ENCODE measurements around the gene ALDH16A1.
A peak's percentile ranks its signal among the peaks of the same experiment; 100 is the strongest.

ALDH16A1 gene

DNA sequence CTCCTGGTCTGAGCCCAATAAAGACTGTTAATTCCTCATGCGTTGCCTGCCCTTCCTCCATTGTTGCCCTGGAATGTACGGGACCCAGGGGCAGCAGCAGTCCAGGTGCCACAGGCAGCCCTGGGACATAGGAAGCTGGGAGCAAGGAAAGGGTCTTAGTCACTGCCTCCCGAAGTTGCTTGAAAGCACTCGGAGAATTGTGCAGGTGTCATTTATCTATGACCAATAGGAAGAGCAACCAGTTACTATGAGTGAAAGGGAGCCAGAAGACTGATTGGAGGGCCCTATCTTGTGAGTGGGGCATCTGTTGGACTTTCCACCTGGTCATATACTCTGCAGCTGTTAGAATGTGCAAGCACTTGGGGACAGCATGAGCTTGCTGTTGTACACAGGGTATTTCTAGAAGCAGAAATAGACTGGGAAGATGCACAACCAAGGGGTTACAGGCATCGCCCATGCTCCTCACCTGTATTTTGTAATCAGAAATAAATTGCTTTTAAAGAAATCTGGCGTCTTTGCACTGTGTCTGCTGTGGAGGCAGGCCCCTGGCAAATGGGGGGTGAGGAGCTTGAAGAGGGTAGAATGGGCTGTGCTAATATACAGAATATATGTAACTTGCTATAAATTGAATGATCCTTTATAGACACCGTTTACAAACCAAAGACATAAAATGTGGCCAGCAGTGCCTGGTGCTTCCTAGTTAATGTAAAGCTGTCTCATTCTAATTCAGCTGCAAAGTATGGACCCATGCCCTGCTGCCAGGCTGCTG, 39.0 kb downstream of the ALDH16A1 start:
- peaks cover 36% of the 10 kb centered on the region for H3K4me1 Mint-ChIP-seq (ENCODE audit: low read depth)
- no peaks in the 10 kb centered on the region for H3K9me3 Mint-ChIP-seq (ENCODE audit: low read depth)
- peak overlapping the region; percentile 58 for H3K4me3 Mint-ChIP-seq
- peak overlapping the region; percentile 79 for H3K27ac Mint-ChIP-seq
- H3K36me3 Mint-ChIP-seq: peaks cover 30% of the 10 kb centered on the region
- H3K27me3 Mint-ChIP-seq: no peaks in the 10 kb centered on the region

DNA sequence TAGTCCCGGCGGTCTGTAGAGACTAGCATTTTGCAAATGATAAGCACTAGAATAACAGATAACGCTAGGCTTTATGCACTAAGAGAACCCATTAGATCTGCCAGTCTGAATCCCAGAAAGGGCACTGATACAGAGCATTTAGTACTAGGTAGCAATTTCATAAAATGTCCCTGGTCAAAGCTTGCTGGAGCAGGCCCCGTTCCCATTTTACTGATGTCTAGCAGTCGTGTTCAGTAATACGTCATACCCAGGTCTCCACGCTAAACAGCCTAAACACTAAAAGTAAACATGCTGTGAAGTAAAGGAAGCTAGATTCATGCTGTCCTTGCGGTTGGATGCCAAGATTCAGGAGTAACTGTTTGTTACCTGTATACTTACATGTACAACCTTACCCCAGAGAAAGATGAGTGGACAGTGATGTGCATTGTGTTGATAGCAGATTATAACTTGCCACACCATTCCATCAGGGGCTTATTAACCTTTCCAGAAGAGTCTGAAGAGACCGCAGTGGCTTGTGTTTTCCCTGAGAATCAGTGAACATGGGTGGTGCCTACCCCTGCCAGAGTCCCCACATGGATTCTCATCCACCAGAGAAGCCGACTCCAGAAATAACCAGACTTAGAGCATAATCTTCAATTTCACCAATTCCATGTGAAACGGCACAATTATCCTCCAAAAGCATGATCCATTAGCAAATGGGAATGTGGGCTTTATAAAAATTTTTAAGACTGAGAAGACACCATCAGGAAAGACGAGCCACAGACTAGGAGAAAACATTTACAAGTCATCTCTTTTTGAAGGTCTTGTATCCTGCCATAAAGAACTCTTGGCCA, 39.8 kb downstream of the ALDH16A1 start:
- Mint-ChIP-seq H3K27ac (peak overlapping the region; percentile 79), H3K4me3 (peak overlapping the region; percentile 58), H3K36me3 (peaks cover 31% of the 10 kb centered on the region), H3K9me3 (ENCODE audit: low read depth) (no peaks in the 10 kb centered on the region), H3K4me1 (ENCODE audit: low read depth) (peaks cover 36% of the 10 kb centered on the region), H3K27me3 (no peaks in the 10 kb centered on the region)

- Mint-ChIP-seq H3K9me3 (ENCODE audit: low read depth) (no peaks in the 10 kb centered on the region), H3K36me3 (peaks cover 24% of the 10 kb centered on the region), H3K27ac (peak overlapping the region; percentile 98), H3K27me3 (no peaks in the 10 kb centered on the region), H3K4me3 (peak overlapping the region; percentile 98), H3K4me1 (ENCODE audit: low read depth) (peaks cover 46% of the 10 kb centered on the region)
Observed at GRCh38 chr19:49496574-49497008, 43.6 kb downstream of the ALDH16A1 start.

- no peaks in the 10 kb centered on the region for H3K27me3 Mint-ChIP-seq
- H3K4me1 Mint-ChIP-seq (ENCODE audit: low read depth): peaks cover 49% of the 10 kb centered on the region
- no peaks in the 10 kb centered on the region for H3K9me3 Mint-ChIP-seq (ENCODE audit: low read depth)
- peak overlapping the region; percentile 98 for H3K4me3 Mint-ChIP-seq
- peak overlapping the region; percentile 98 for H3K27ac Mint-ChIP-seq
- H3K36me3 Mint-ChIP-seq: peaks cover 22% of the 10 kb centered on the region
Observed at GRCh38 chr19:49497047-49497788, 44.2 kb downstream of the ALDH16A1 start.

DNA sequence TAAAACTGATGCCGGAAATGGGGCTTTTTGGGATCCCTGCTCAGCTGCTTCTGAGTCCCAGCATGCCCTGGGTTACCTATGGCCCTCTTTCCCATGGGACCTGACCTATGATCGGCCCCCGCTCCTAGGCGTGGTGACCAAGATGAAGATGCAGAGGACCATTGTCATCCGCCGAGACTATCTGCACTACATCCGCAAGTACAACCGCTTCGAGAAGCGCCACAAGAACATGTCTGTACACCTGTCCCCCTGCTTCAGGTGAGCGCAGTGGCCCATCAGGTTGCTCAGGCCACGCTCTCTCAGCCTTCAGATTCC, 44.7 kb downstream of the ALDH16A1 start:
- Mint-ChIP-seq H3K9me3 (ENCODE audit: low read depth) (no peaks in the 10 kb centered on the region), H3K4me3 (peak overlapping the region; percentile 98), H3K27me3 (no peaks in the 10 kb centered on the region), H3K36me3 (peaks cover 22% of the 10 kb centered on the region), H3K27ac (peak overlapping the region; percentile 98), H3K4me1 (ENCODE audit: low read depth) (peaks cover 48% of the 10 kb centered on the region)

GRCh38 chr19:49498475-49498874, 45.5 kb downstream of the ALDH16A1 start:
- Mint-ChIP-seq H3K4me3 (peak overlapping the region; percentile 98), H3K27ac (peak overlapping the region; percentile 98), H3K4me1 (ENCODE audit: low read depth) (peaks cover 51% of the 10 kb centered on the region), H3K36me3 (peaks cover 22% of the 10 kb centered on the region), H3K27me3 (no peaks in the 10 kb centered on the region), H3K9me3 (ENCODE audit: low read depth) (no peaks in the 10 kb centered on the region)

DNA sequence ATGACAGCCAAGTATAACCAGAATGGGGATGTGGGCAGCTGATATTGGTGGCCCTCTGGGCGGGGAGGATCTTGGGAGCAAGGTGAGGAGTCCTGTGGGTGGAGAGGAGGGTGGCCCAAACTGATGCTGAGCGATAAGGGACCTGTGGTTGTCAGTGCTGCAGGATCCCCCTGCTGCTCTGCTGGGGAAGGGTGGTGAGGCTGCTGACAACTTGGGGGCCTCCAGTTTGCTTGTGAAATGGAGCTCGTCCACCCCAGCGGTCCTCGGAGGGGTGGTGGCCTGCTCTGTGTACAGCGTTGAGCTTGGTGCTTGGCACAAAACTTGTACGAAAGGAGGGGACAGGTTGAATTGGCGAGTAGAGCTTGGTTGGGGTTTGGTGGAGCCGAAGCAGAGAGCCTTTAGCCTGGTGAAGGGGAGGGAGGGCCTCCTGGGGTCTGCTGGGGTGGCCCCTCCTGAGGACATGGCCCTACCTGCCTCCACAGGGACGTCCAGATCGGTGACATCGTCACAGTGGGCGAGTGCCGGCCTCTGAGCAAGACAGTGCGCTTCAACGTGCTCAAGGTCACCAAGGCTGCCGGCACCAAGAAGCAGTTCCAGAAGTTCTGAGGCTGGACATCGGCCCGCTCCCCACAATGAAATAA, 46.1 kb downstream of the ALDH16A1 start:
- peaks cover 51% of the 10 kb centered on the region for H3K4me1 Mint-ChIP-seq (ENCODE audit: low read depth)

DNA sequence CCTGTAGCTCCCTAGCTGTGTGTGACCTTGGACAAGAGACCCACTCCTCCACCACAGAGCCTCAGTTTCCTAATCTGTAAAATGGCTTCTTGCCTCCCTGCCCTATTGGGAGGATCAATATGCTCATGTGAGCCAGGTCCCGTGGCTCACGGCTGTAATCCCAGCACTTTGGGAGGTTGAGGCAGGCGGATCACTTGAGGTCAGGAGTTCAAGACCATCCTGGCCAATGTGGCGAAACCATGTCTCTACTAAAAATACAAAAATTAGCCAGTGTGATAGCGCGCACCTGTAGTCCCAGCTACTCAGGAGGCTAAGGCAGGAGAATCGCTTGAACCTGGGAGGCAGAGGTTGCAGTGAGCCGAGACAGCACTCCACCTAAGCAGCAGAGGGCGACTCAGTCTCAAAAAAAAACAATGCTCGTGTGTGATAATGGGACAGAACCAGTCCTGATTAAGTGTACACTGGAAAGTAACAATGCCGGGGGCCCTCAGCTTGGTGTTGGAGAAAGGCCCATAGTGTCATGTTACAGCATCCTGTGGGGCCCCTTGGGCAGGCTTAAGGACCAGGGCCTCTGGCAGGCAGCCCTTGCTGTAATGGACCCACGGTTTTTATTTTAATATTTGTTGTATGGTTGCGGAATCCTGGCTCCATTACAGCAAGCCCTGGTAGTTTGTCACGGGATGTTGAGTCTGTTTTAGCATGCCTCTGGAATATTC, 50.0 kb downstream of the ALDH16A1 start:
- peaks cover 41% of the 10 kb centered on the region for H3K4me1 Mint-ChIP-seq (ENCODE audit: low read depth)
- H3K9me3 Mint-ChIP-seq (ENCODE audit: low read depth): no peaks in the 10 kb centered on the region
- peaks cover 11% of the 10 kb centered on the region for H3K36me3 Mint-ChIP-seq
- no peaks in the 10 kb centered on the region for H3K27me3 Mint-ChIP-seq
- H3K4me3 Mint-ChIP-seq: no peak overlapping the region
- no peak overlapping the region for H3K27ac Mint-ChIP-seq

More for the DNA sequence above, 46.1 kb downstream of the ALDH16A1 start:
- Mint-ChIP-seq H3K9me3 (ENCODE audit: low read depth) (no peaks in the 10 kb centered on the region), H3K36me3 (peaks cover 22% of the 10 kb centered on the region), H3K27ac (peak overlapping the region; percentile 98), H3K27me3 (no peaks in the 10 kb centered on the region), H3K4me3 (peak overlapping the region; percentile 98)

GRCh38 chr19:49503582-49503962, 50.5 kb downstream of the ALDH16A1 start:
- H3K4me3 Mint-ChIP-seq: no peak overlapping the region
- peaks cover 7% of the 10 kb centered on the region for H3K36me3 Mint-ChIP-seq
- H3K4me1 Mint-ChIP-seq (ENCODE audit: low read depth): peaks cover 39% of the 10 kb centered on the region
- no peaks in the 10 kb centered on the region for H3K9me3 Mint-ChIP-seq (ENCODE audit: low read depth)
- H3K27ac Mint-ChIP-seq: no peak overlapping the region
- no peaks in the 10 kb centered on the region for H3K27me3 Mint-ChIP-seq

GRCh38 chr19:49506575-49507105, 53.6 kb downstream of the ALDH16A1 start:
- Mint-ChIP-seq H3K9me3 (ENCODE audit: low read depth) (no peaks in the 10 kb centered on the region), H3K4me1 (ENCODE audit: low read depth) (peaks cover 21% of the 10 kb centered on the region), H3K27ac (no peak overlapping the region), H3K27me3 (no peaks in the 10 kb centered on the region), H3K36me3 (no peaks in the 10 kb centered on the region), H3K4me3 (no peak overlapping the region)

DNA sequence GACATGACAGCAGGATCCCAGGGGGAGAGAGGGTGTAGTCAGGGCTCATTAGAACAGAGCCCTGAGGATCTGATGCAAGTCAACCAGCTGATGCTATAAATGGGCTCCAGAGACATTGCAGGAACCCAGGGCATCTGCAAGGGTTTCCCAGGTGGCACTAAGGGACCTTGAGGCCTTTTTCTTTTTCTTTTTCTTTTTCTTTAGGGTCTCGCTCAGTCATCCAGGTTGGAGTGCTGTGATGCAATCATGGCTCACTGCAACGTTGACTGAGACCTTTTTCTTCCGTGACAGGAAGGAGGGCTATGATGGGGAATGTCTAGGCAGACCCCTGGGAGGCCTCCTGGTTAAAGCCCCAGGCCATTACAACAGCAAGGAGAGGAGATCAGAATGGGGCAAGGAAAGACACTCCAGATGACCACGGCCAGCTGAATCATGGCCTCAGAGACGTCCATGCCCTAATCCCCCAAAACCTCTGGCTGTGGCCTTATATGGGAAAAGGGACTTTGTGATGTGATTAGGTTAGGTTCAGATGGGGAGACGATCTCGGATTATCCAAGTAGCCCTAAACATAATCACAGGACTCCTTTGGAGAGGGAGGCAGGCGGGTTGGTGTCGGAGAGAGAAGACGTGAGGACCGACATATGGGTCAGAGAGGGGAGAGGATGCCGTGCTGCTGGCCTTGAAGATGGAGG, 54.9 kb downstream of the ALDH16A1 start:
- Mint-ChIP-seq H3K9me3 (ENCODE audit: low read depth) (no peaks in the 10 kb centered on the region), H3K36me3 (no peaks in the 10 kb centered on the region), H3K4me1 (ENCODE audit: low read depth) (peaks cover 19% of the 10 kb centered on the region), H3K27ac (no peak overlapping the region), H3K27me3 (no peaks in the 10 kb centered on the region), H3K4me3 (no peak overlapping the region)

DNA sequence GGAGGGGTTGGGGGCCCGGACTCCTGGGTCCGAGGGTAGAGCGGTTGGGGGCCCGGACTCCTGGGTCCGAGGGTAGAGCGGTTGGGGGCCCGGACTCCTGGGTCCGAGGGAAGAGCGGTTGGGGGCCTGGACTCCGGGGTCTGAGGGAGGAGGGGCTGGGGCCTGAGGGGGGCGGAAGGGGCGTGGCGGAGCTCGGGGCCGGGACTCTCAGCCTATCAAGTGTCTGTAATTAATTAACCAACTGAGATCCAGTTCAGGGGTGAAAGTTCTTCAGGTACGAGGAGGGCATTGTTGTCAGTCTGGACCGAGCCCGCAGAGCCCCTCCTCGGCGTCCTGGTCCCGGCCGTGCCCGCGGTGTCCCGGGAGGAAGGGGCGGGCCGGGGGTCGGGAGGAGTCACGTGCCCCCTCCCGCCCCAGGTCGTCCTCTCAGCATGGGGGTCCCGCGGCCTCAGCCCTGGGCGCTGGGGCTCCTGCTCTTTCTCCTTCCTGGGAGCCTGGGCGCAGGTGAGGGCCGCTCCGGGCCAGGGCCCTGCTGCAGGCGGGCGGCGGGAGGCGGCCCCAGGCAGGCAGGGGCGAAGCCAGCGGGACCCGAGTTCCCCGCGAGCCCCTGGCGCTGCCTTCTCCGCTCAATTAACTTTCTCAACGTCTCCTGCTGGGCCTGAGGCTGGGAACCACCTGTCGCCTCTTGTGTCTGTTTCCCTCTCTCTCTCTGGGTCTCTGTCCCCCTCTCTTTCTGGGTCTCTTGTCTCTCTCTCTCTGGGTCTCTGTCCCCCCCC, 60.1 kb downstream of the ALDH16A1 start:
- peak overlapping the region; percentile 54 for H3K27ac Mint-ChIP-seq
- no peaks in the 10 kb centered on the region for H3K9me3 Mint-ChIP-seq (ENCODE audit: low read depth)
- peak overlapping the region; percentile 81 for H3K4me3 Mint-ChIP-seq
- H3K36me3 Mint-ChIP-seq: peaks cover 4% of the 10 kb centered on the region
- no peaks in the 10 kb centered on the region for H3K27me3 Mint-ChIP-seq
- peaks cover 26% of the 10 kb centered on the region for H3K4me1 Mint-ChIP-seq (ENCODE audit: low read depth)

DNA sequence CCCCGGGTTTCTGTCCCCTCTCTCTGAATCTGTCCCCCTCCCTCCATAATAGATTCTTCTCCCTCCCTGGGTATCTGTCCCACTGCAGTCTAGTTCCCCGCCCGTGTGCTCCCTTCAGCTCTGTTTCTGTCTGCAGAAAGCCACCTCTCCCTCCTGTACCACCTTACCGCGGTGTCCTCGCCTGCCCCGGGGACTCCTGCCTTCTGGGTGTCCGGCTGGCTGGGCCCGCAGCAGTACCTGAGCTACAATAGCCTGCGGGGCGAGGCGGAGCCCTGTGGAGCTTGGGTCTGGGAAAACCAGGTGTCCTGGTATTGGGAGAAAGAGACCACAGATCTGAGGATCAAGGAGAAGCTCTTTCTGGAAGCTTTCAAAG, 60.7 kb downstream of the ALDH16A1 start:
- Mint-ChIP-seq H3K9me3 (ENCODE audit: low read depth) (no peaks in the 10 kb centered on the region), H3K4me1 (ENCODE audit: low read depth) (peaks cover 26% of the 10 kb centered on the region), H3K4me3 (peak overlapping the region; percentile 81), H3K27me3 (no peaks in the 10 kb centered on the region), H3K36me3 (peaks cover 4% of the 10 kb centered on the region), H3K27ac (peak overlapping the region; percentile 54)

All from activated naive CD8-positive, alpha-beta T cell (primary cell).